Ectodermal cell (in vitro differentiated cells): Measurements from ENCODE around the gene ABCA1.

Experiments
- H3K27ac ChIP-seq: 2 replicates; pipeline ENCODE4 v1.7.0; 2013; ENCODE audit warnings: mild to moderate bottlenecking, low read depth, low read length; ENCODE audit not compliant: insufficient read depth, poor library complexity, severe bottlenecking
- H3K27me3 ChIP-seq: 2 replicates; pipeline ENCODE4 v1.7.0; 2013; ENCODE audit warnings: mild to moderate bottlenecking, low read length; ENCODE audit not compliant: insufficient read depth, control insufficient read depth, poor library complexity, severe bottlenecking
- H3K36me3 ChIP-seq: one replicate; pipeline ENCODE4 v1.7.0; 2013; ENCODE audit warnings: low read length; ENCODE audit not compliant: control insufficient read depth, insufficient read depth
- H3K4me1 ChIP-seq: one replicate; pipeline ENCODE4 v1.7.0; 2013; ENCODE audit warnings: low read length; ENCODE audit not compliant: control insufficient read depth, insufficient read depth
- H3K4me3 ChIP-seq: 2 replicates; pipeline ENCODE4 v1.7.0; 2013; ENCODE audit warnings: low read depth, low read length, control low read depth; ENCODE audit not compliant: insufficient read depth
- H3K9me3 ChIP-seq: 2 replicates; pipeline ENCODE4 v1.7.0; 2013; ENCODE audit warnings: mild to moderate bottlenecking, low read length, moderate library complexity; ENCODE audit not compliant: control insufficient read depth
- WGBS, 2 experiments: methylation state at CpG; one replicate each; pipeline ENCODE4 v1.1.7; 2013; ENCODE audit warnings: missing lambda C conversion rate in 2 of 2; 5-methylcytosine and 5-hydroxymethylcytosine counted together

ABCA1 gene

GRCh38 chr9:104873489-104873850 is 54.5 kb downstream of the ABCA1 start:
- WGBS, 2 experiments = 64 to 65% methylated on average over 3 of the region's 3 CpGs
- no peaks in the 10 kb centered on the region for H3K36me3 ChIP-seq
- no peaks in the 10 kb centered on the region for H3K27me3 ChIP-seq
- H3K4me3 ChIP-seq = no peak overlapping the region
- H3K4me1 ChIP-seq = peaks cover 13% of the 10 kb centered on the region
- no peaks in the 10 kb centered on the region for H3K9me3 ChIP-seq
- H3K27ac ChIP-seq = no peak overlapping the region

- Histone ChIP-seq H3K36me3 (no peaks in the 10 kb centered on the region), H3K4me3 (no peak overlapping the region), H3K9me3 (no peaks in the 10 kb centered on the region), H3K27ac (no peak overlapping the region), H3K4me1 (peaks cover 17% of the 10 kb centered on the region), H3K27me3 (no peaks in the 10 kb centered on the region)
- 89 to 93% methylated on average over 6 of the region's 6 CpGs for WGBS, 2 experiments
These were observed 55.1 kb downstream of the ABCA1 start for GRCh38 chr9:104872656-104873488.

- Histone ChIP-seq H3K36me3 (no peaks in the 10 kb centered on the region), H3K27me3 (no peaks in the 10 kb centered on the region), H3K27ac (no peak overlapping the region), H3K4me3 (no peak overlapping the region), H3K4me1 (peaks cover 17% of the 10 kb centered on the region), H3K9me3 (no peaks in the 10 kb centered on the region)
- 84 to 92% methylated on average over 5 of the region's 5 CpGs for WGBS, 2 experiments
These were observed 55.9 kb downstream of the ABCA1 start for GRCh38 chr9:104871961-104872527.

GRCh38 chr9:104869811-104870210 is 58.1 kb downstream of the ABCA1 start:
- WGBS, 2 experiments = 77% methylated on average over 1 of the region's 1 CpG; no CpG with 5 or more reads in 1 of the 2 experiments
- H3K4me1 ChIP-seq = peaks cover 17% of the 10 kb centered on the region
- no peaks in the 10 kb centered on the region for H3K36me3 ChIP-seq
- no peak overlapping the region for H3K4me3 ChIP-seq
- no peaks in the 10 kb centered on the region for H3K9me3 ChIP-seq
- no peak overlapping the region for H3K27ac ChIP-seq
- H3K27me3 ChIP-seq = no peaks in the 10 kb centered on the region

GRCh38 chr9:104868687-104869404 is 59.1 kb downstream of the ABCA1 start:
- peaks cover 17% of the 10 kb centered on the region for H3K4me1 ChIP-seq
- peak overlapping the region; percentile 75 for H3K27ac ChIP-seq
- WGBS, 2 experiments = 44% methylated on average over 12 of the region's 12 CpGs
- H3K27me3 ChIP-seq = no peaks in the 10 kb centered on the region
- H3K36me3 ChIP-seq = no peaks in the 10 kb centered on the region
- peak overlapping the region; percentile 9 for H3K4me3 ChIP-seq
- H3K9me3 ChIP-seq = no peaks in the 10 kb centered on the region

- H3K4me1 ChIP-seq = peaks cover 17% of the 10 kb centered on the region
- WGBS, 2 experiments = 84 to 88% methylated on average over 8 of the region's 8 CpGs
- no peaks in the 10 kb centered on the region for H3K9me3 ChIP-seq
- H3K36me3 ChIP-seq = no peaks in the 10 kb centered on the region
- peak overlapping the region; percentile 9 for H3K4me3 ChIP-seq
- peak overlapping the region; percentile 75 for H3K27ac ChIP-seq
- H3K27me3 ChIP-seq = no peaks in the 10 kb centered on the region
These were observed 59.7 kb downstream of the ABCA1 start for GRCh38 chr9:104868303-104868686.

- Histone ChIP-seq H3K4me3 (no peak overlapping the region), H3K27ac (no peak overlapping the region), H3K36me3 (no peaks in the 10 kb centered on the region), H3K27me3 (no peaks in the 10 kb centered on the region), H3K4me1 (peaks cover 17% of the 10 kb centered on the region), H3K9me3 (no peaks in the 10 kb centered on the region)
- 89 to 98% methylated on average over 1 of the region's 1 CpG for WGBS, 2 experiments
These were observed 61.8 kb downstream of the ABCA1 start for GRCh38 chr9:104866191-104866590.

- no peaks in the 10 kb centered on the region for H3K36me3 ChIP-seq
These were observed 63.3 kb downstream of the ABCA1 start for GRCh38 chr9:104864675-104865104.

GRCh38 chr9:104863180-104863883 is 64.6 kb downstream of the ABCA1 start:
- no peak overlapping the region for H3K27ac ChIP-seq
- no peaks in the 10 kb centered on the region for H3K9me3 ChIP-seq
- peaks cover 3% of the 10 kb centered on the region for H3K4me1 ChIP-seq
- 29 to 30% methylated on average over 4 of the region's 4 CpGs for WGBS, 2 experiments
- H3K27me3 ChIP-seq = no peaks in the 10 kb centered on the region
- H3K36me3 ChIP-seq = no peaks in the 10 kb centered on the region
- H3K4me3 ChIP-seq = no peak overlapping the region

More at GRCh38 chr9:104864675-104865104, 63.3 kb downstream of the ABCA1 start:
- 84 to 90% methylated on average over 5 of the region's 5 CpGs for WGBS, 2 experiments
- H3K27ac ChIP-seq = no peak overlapping the region
- no peaks in the 10 kb centered on the region for H3K9me3 ChIP-seq
- peaks cover 12% of the 10 kb centered on the region for H3K4me1 ChIP-seq
- no peaks in the 10 kb centered on the region for H3K27me3 ChIP-seq
- H3K4me3 ChIP-seq = no peak overlapping the region
